ENCODE results near the gene RIMBP2.

DNA sequence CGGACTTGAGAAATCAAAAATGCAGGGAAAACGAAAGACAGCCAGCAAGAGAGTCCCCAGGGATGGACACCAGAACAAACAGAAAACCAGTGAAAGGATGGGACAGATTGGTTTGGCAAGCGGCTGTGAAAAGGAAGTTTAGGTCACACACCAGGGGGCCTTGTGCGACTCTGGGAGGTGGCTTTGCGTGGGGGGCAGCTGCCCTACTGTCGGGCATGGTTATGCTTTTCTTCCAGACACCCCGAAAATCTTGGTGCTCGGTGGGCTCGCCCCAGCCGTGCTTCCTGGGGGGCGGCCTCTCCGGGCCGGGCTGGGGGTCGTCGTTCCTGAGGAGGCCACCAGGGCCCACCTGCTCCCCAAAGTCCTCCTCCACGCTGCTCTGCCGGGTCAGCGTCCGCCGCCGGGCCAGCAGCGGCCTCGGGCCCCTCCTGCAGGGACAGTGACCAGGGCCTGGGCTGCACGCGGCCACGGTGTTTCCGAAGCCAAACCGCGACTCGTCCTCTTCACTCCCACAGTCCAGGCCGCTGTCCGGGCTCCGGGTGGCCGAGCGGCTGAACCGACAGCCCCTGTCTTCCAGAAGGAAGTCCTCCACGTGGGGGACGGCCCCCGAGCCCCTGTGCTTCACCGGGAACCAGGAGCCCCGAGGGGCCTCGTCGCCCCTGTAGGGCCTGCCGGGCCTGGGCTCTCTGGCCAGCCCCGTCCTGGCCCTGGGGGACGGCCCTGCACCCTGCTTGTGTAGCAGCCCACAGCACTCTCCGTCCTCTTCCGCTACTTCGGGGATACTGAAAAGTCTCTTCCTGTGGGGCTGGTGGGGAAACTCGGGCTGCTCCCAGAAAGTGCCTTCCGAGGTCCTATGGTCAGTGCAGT, 291.9 kb downstream of the RIMBP2 start:
- TF ChIP-seq KDM1A (IDR thresholded peaks at IDR 0.05) (no peak), CHD4 (IDR thresholded peaks at IDR 0.05; ENCODE audit: insufficient read depth, insufficient replicate concordance, low read depth, low read length, poor library complexity, severe bottlenecking) (no peak), ZNF384 (IDR thresholded peaks at IDR 0.05; ENCODE audit: low read depth, low read length) (no peak), BCOR (IDR thresholded peaks at IDR 0.05) (no peak), NR3C1 (CRISPR knock-in tag; IDR thresholded peaks at IDR 0.05) (no peak), FOS (IDR thresholded peaks at IDR 0.05; ENCODE audit: extremely low read depth, insufficient read length) (no peak), SAP30 (IDR thresholded peaks at IDR 0.05; ENCODE audit: borderline replicate concordance, insufficient read depth, low read depth, low read length, poor library complexity, severe bottlenecking) (no peak)
- TF ChIP-seq, protein P1, sequence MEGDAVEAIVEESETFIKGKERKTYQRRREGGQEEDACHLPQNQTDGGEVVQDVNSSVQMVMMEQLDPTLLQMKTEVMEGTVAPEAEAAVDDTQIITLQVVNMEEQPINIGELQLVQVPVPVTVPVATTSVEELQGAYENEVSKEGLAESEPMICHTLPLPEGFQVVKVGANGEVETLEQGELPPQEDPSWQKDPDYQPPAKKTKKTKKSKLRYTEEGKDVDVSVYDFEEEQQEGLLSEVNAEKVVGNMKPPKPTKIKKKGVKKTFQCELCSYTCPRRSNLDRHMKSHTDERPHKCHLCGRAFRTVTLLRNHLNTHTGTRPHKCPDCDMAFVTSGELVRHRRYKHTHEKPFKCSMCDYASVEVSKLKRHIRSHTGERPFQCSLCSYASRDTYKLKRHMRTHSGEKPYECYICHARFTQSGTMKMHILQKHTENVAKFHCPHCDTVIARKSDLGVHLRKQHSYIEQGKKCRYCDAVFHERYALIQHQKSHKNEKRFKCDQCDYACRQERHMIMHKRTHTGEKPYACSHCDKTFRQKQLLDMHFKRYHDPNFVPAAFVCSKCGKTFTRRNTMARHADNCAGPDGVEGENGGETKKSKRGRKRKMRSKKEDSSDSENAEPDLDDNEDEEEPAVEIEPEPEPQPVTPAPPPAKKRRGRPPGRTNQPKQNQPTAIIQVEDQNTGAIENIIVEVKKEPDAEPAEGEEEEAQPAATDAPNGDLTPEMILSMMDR (IDR thresholded peaks at IDR 0.05 in 2 of 3, conservative IDR thresholded peaks at IDR 0.05 in 1 of 3; ENCODE audit: insufficient read depth in 2 of 3, low read depth in 1 of 3, low read length in 3 of 3): no peak
- TF ChIP-seq, protein P2, sequence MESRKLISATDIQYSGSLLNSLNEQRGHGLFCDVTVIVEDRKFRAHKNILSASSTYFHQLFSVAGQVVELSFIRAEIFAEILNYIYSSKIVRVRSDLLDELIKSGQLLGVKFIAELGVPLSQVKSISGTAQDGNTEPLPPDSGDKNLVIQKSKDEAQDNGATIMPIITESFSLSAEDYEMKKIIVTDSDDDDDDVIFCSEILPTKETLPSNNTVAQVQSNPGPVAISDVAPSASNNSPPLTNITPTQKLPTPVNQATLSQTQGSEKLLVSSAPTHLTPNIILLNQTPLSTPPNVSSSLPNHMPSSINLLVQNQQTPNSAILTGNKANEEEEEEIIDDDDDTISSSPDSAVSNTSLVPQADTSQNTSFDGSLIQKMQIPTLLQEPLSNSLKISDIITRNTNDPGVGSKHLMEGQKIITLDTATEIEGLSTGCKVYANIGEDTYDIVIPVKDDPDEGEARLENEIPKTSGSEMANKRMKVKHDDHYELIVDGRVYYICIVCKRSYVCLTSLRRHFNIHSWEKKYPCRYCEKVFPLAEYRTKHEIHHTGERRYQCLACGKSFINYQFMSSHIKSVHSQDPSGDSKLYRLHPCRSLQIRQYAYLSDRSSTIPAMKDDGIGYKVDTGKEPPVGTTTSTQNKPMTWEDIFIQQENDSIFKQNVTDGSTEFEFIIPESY (CRISPR knock-in tag; IDR thresholded peaks at IDR 0.05): no peak
- TF ChIP-seq, protein P3, sequence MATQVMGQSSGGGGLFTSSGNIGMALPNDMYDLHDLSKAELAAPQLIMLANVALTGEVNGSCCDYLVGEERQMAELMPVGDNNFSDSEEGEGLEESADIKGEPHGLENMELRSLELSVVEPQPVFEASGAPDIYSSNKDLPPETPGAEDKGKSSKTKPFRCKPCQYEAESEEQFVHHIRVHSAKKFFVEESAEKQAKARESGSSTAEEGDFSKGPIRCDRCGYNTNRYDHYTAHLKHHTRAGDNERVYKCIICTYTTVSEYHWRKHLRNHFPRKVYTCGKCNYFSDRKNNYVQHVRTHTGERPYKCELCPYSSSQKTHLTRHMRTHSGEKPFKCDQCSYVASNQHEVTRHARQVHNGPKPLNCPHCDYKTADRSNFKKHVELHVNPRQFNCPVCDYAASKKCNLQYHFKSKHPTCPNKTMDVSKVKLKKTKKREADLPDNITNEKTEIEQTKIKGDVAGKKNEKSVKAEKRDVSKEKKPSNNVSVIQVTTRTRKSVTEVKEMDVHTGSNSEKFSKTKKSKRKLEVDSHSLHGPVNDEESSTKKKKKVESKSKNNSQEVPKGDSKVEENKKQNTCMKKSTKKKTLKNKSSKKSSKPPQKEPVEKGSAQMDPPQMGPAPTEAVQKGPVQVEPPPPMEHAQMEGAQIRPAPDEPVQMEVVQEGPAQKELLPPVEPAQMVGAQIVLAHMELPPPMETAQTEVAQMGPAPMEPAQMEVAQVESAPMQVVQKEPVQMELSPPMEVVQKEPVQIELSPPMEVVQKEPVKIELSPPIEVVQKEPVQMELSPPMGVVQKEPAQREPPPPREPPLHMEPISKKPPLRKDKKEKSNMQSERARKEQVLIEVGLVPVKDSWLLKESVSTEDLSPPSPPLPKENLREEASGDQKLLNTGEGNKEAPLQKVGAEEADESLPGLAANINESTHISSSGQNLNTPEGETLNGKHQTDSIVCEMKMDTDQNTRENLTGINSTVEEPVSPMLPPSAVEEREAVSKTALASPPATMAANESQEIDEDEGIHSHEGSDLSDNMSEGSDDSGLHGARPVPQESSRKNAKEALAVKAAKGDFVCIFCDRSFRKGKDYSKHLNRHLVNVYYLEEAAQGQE (IDR thresholded peaks at IDR 0.05; ENCODE audit: borderline replicate concordance): no peak
- TF ChIP-seq, protein P3 (CRISPR knock-in tag; IDR thresholded peaks at IDR 0.05; ENCODE audit: low read depth): no peak

Data from K562 (cell line).